Hepatocyte (in vitro differentiated cells): ENCODE data around the gene TOMM7. TPM values are rescaled to one million over a fixed set of nuclear protein-coding genes. Genes with fewer than 3 reads are reported as not detected.

Source experiments
- DNase-seq: peaks from one replicate; pipeline ENCODE4 v3.0.0-alpha.2; 2016; ENCODE audit warnings: low spot score
- H2AFZ ChIP-seq: fragments of 200-600 bp; sonication (generic); 2 replicates; pipeline ENCODE4 v1.6.0; 2016; ENCODE audit warnings: antibody characterized with exemption, mild to moderate bottlenecking
- H3K27ac ChIP-seq: fragments of 200-600 bp; sonication (generic); 2 replicates; pipeline ENCODE4 v1.5.1; 2016; ENCODE audit warnings: mild to moderate bottlenecking
- H3K27me3 ChIP-seq: fragments of 200-600 bp; sonication (generic); 2 replicates; pipeline ENCODE4 v1.6.1; 2016
- H3K36me3 ChIP-seq: fragments of 200-600 bp; sonication (generic); replicated peaks from 2 replicates; pipeline ENCODE4 v1.5.1; 2016; ENCODE audit warnings: low read depth; ENCODE audit not compliant: insufficient read depth
- H3K4me1 ChIP-seq: fragments of 200-600 bp; sonication (generic); 2 replicates; pipeline ENCODE4 v1.5.1; 2016; ENCODE audit warnings: mild to moderate bottlenecking, moderate library complexity; ENCODE audit not compliant: insufficient read depth
- H3K4me2 ChIP-seq: fragments of 200-600 bp; sonication (generic); 2 replicates; pipeline ENCODE4 v1.6.0; 2016
- H3K4me3 ChIP-seq: fragments of 200-600 bp; sonication (generic); 2 replicates; pipeline ENCODE4 v1.5.1; 2016; ENCODE audit warnings: mild to moderate bottlenecking
- H3K79me2 ChIP-seq: fragments of 200-600 bp; sonication (generic); 2 replicates; pipeline ENCODE4 v1.6.0; 2017; ENCODE audit warnings: mild to moderate bottlenecking
- H3K9me2 ChIP-seq: fragments of 200-600 bp; sonication (generic); replicated peaks from 2 replicates; pipeline ENCODE4 v1.6.0; 2017; ENCODE audit warnings: mild to moderate bottlenecking; ENCODE audit not compliant: insufficient read depth
- H3K9me3 ChIP-seq: fragments of 200-600 bp; sonication (generic); 2 replicates; pipeline ENCODE4 v1.5.1; 2016; ENCODE audit warnings: low read depth, mild to moderate bottlenecking
- H4K20me1 ChIP-seq: fragments of 200-600 bp; sonication (generic); 2 replicates; pipeline ENCODE4 v1.6.0; 2016; ENCODE audit warnings: mild to moderate bottlenecking; ENCODE audit not compliant: insufficient read depth, poor library complexity, severe bottlenecking
- CTCF ChIP-seq: fragments of 200-600 bp; sonication (generic); IDR thresholded peaks from 2 replicates; pipeline ENCODE4 v1.5.1; 2016; ENCODE audit warnings: antibody characterized with exemption, mild to moderate bottlenecking; ENCODE audit not compliant: poor library complexity
- EZH2 ChIP-seq: fragments of 200-600 bp; sonication (generic); IDR thresholded peaks from 2 replicates; pipeline ENCODE4 v1.6.1; 2016; ENCODE audit warnings: antibody characterized with exemption, mild to moderate bottlenecking, borderline replicate concordance
- EZH2phosphoT487 ChIP-seq: fragments of 200-600 bp; sonication (generic); IDR thresholded peaks from one replicate; pipeline ENCODE4 v1.6.1; 2018; ENCODE audit warnings: antibody characterized with exemption, mild to moderate bottlenecking, low read depth, moderate library complexity; ENCODE audit not compliant: unreplicated experiment, severe bottlenecking
- WGBS: methylation state at CpG from one replicate; pipeline ENCODE4 v1.1.6; 2016; ENCODE audit warnings: low lambda C conversion rate; ENCODE audit errors: missing lambda C conversion rate; 5-methylcytosine and 5-hydroxymethylcytosine counted together
- polyA plus RNA-seq: library from polyadenylated mRNA; unstranded; fragments of >200 nt; fragmentation: Nextera tagmentation; extraction: Ambion mirVana; gene quantifications from 2 replicates; pipeline ENCODE4 v1.2.1, GENCODE V29; 2016
- total RNA-seq: library from RNA; depleted of rRNA; stranded (reverse); fragments of >200 nt; gene quantifications from 2 replicates; pipeline ENCODE4 v1.2.3, GENCODE V29; 2014

Gene TOMM7
- total and polyA plus RNA-seq, 2 experiments from 2014 or later: 215 to 322 TPM

GRCh38 chr7:22849662-22850061 is 27.0 kb upstream of the TOMM7 start:
- TF ChIP-seq EZH2 (no peak), CTCF (no peak), EZH2phosphoT487 (no peak)
- Histone ChIP-seq H2AFZ (no peak overlapping the region), H3K9me3 (no peaks in the 10 kb centered on the region), H3K4me1 (no peaks in the 10 kb centered on the region), H3K9me2 (no peaks in the 10 kb centered on the region), H4K20me1 (no peaks in the 10 kb centered on the region), H3K79me2 (no peaks in the 10 kb centered on the region), H3K4me3 (no peak overlapping the region), H3K27me3 (no peaks in the 10 kb centered on the region), H3K4me2 (no peak overlapping the region), H3K36me3 (no peaks in the 10 kb centered on the region), H3K27ac (no peak overlapping the region)
- 94% methylated on average over 1 of the region's 1 CpG for WGBS
- no peak for DNase-seq

GRCh38 chr7:22849172-22849571 is 26.5 kb upstream of the TOMM7 start:
- Histone ChIP-seq H3K79me2 (no peaks in the 10 kb centered on the region), H3K27ac (no peak overlapping the region), H3K4me1 (no peaks in the 10 kb centered on the region), H3K4me2 (no peak overlapping the region), H2AFZ (no peak overlapping the region), H3K27me3 (no peaks in the 10 kb centered on the region), H3K36me3 (no peaks in the 10 kb centered on the region), H3K9me3 (no peaks in the 10 kb centered on the region), H3K9me2 (no peaks in the 10 kb centered on the region), H4K20me1 (no peaks in the 10 kb centered on the region), H3K4me3 (no peak overlapping the region)
- TF ChIP-seq EZH2phosphoT487: no peak
- no peak for TF ChIP-seq EZH2
- TF ChIP-seq CTCF: no peak
- 54% methylated on average over 2 of the region's 2 CpGs for WGBS
- DNase-seq: no peak

GRCh38 chr7:22846961-22847360 is 24.3 kb upstream of the TOMM7 start:
- H3K27me3 ChIP-seq: no peaks in the 10 kb centered on the region
- no peaks in the 10 kb centered on the region for H3K9me2 ChIP-seq
- H3K79me2 ChIP-seq: no peaks in the 10 kb centered on the region
- no peak overlapping the region for H3K4me3 ChIP-seq
- no peak overlapping the region for H3K4me2 ChIP-seq
- H3K9me3 ChIP-seq: no peaks in the 10 kb centered on the region
- DNase-seq: no peak
- H3K36me3 ChIP-seq: no peaks in the 10 kb centered on the region
- no peaks in the 10 kb centered on the region for H3K4me1 ChIP-seq
- TF ChIP-seq EZH2 (no peak), EZH2phosphoT487 (no peak), CTCF (no peak)
- H2AFZ ChIP-seq: no peak overlapping the region
- H3K27ac ChIP-seq: no peak overlapping the region
- H4K20me1 ChIP-seq: no peaks in the 10 kb centered on the region
- 68% methylated on average over 1 of the region's 1 CpG for WGBS
